HFFc6 (cell line): ENCODE data around the gene NCOA5. TPM values are rescaled to one million over a fixed set of nuclear protein-coding genes. Genes with fewer than 3 reads are reported as not detected.

Experiments
- DNase-seq: peaks from one replicate; pipeline ENCODE4 v3.0.0-alpha.2; 2018
- H3K27ac Mint-ChIP-seq: 2 replicates; pipeline ENCODE4 v1.8.0; 2020; ENCODE audit warnings: mild to moderate bottlenecking, mixed read lengths
- H3K27me3 Mint-ChIP-seq: 2 replicates; pipeline ENCODE4 v1.8.0; 2021; ENCODE audit warnings: mild to moderate bottlenecking, moderate library complexity, mixed read lengths; ENCODE audit not compliant: insufficient read depth
- H3K36me3 Mint-ChIP-seq: 2 replicates; pipeline ENCODE4 v1.8.0; 2021; ENCODE audit warnings: low read depth, mixed read lengths
- H3K4me1 Mint-ChIP-seq: 2 replicates; pipeline ENCODE4 v1.8.0; 2020; ENCODE audit warnings: low read depth, mixed read lengths
- H3K4me3 Mint-ChIP-seq: 2 replicates; pipeline ENCODE4 v1.8.0; 2020; ENCODE audit warnings: mild to moderate bottlenecking, moderate library complexity, mixed read lengths
- H3K9me3 Mint-ChIP-seq: 2 replicates; pipeline ENCODE4 v1.8.0; 2020; ENCODE audit warnings: mild to moderate bottlenecking, mixed read lengths
- CTCF ChIP-seq: fragments of 200-600 bp; sonication (generic); IDR thresholded peaks from 2 replicates; pipeline ENCODE4 v1.5.0; 2021; ENCODE audit warnings: antibody characterized with exemption, mild to moderate bottlenecking
- total RNA-seq, 6 experiments: library from RNA; stranded (reverse); fragmentation: NEBNext Ultra II Directional; extraction: Animal tissue kit (Norgen Biotek cat#: 25700); gene quantifications; 2 replicates in 1 of 6; 3 replicates in 5 of 6; pipeline ENCODE4 v1.2.3, GENCODE V29; 2021

The NCOA5 gene
- total RNA-seq, 6 experiments from 2014 or later = 15.3 to 25.1 (median 23.2) TPM

- no peak overlapping the region for H3K4me3 Mint-ChIP-seq
- no peak overlapping the region for H3K27ac Mint-ChIP-seq
- H3K9me3 Mint-ChIP-seq = no peaks in the 10 kb centered on the region
- H3K36me3 Mint-ChIP-seq = no peaks in the 10 kb centered on the region
- H3K4me1 Mint-ChIP-seq = no peaks in the 10 kb centered on the region
- peaks cover 24% of the 10 kb centered on the region for H3K27me3 Mint-ChIP-seq
- no peak for TF ChIP-seq CTCF
- no peak for DNase-seq
Measured at GRCh38 chr20:46112430-46113112, 22.8 kb upstream of the NCOA5 start.

GRCh38 chr20:46111836-46112212 is 22.1 kb upstream of the NCOA5 start:
- H3K36me3 Mint-ChIP-seq = no peaks in the 10 kb centered on the region
- peaks cover 29% of the 10 kb centered on the region for H3K27me3 Mint-ChIP-seq
- no peak overlapping the region for H3K27ac Mint-ChIP-seq
- TF ChIP-seq CTCF = no peak
- no peak overlapping the region for H3K4me3 Mint-ChIP-seq
- no peaks in the 10 kb centered on the region for H3K4me1 Mint-ChIP-seq
- H3K9me3 Mint-ChIP-seq = no peaks in the 10 kb centered on the region
- DNase-seq = no peak

- H3K27me3 Mint-ChIP-seq = peaks cover 32% of the 10 kb centered on the region
- H3K36me3 Mint-ChIP-seq = no peaks in the 10 kb centered on the region
- TF ChIP-seq CTCF = no peak
- no peak overlapping the region for H3K27ac Mint-ChIP-seq
- H3K4me3 Mint-ChIP-seq = no peak overlapping the region
- no peak for DNase-seq
- H3K9me3 Mint-ChIP-seq = no peaks in the 10 kb centered on the region
- no peaks in the 10 kb centered on the region for H3K4me1 Mint-ChIP-seq
Measured at GRCh38 chr20:46111028-46111835, 21.5 kb upstream of the NCOA5 start.

- Mint-ChIP-seq H3K27me3 (peaks cover 29% of the 10 kb centered on the region), H3K9me3 (no peaks in the 10 kb centered on the region), H3K27ac (no peak overlapping the region), H3K4me1 (no peaks in the 10 kb centered on the region), H3K4me3 (no peak overlapping the region), H3K36me3 (no peaks in the 10 kb centered on the region)
- no peak for TF ChIP-seq CTCF
- no peak for DNase-seq
Measured at GRCh38 chr20:46108976-46109375, 19.2 kb upstream of the NCOA5 start.

- Mint-ChIP-seq H3K9me3 (no peaks in the 10 kb centered on the region), H3K36me3 (no peaks in the 10 kb centered on the region), H3K4me3 (no peak overlapping the region), H3K27me3 (peaks cover 27% of the 10 kb centered on the region), H3K27ac (no peak overlapping the region), H3K4me1 (no peaks in the 10 kb centered on the region)
- no peak for DNase-seq
- TF ChIP-seq CTCF = no peak
Measured at GRCh38 chr20:46108435-46108841, 18.7 kb upstream of the NCOA5 start.
